Activated CD4-positive, CD25-positive, alpha-beta regulatory T cell treated with anti-CD3 and anti-CD28 coated beads, Interleukin-2, amount 50 U/mL, for 16 hours (primary cell): ENCODE results near the gene PACRG.

Source experiments
- DNase-seq: peaks from one replicate; pipeline ENCODE4 v3.0.0-alpha.2; 2020; ENCODE audit warnings: low read depth, low spot score

Gene PACRG

GRCh38 chr6:163241683-163242082 is 513.9 kb downstream of the PACRG start:
- DNase-seq: no peak

- DNase-seq: no peak
These were observed 515.3 kb downstream of the PACRG start for GRCh38 chr6:163243083-163243482.

GRCh38 chr6:163243692-163244589 is 516.2 kb downstream of the PACRG start:
- DNase-seq: no peak

GRCh38 chr6:163248051-163248450 is 520.3 kb downstream of the PACRG start:
- no peak for DNase-seq

- no peak for DNase-seq
These were observed 521.9 kb downstream of the PACRG start for GRCh38 chr6:163249651-163250101.

- DNase-seq: no peak
These were observed 522.3 kb downstream of the PACRG start for GRCh38 chr6:163250116-163250515.

DNA sequence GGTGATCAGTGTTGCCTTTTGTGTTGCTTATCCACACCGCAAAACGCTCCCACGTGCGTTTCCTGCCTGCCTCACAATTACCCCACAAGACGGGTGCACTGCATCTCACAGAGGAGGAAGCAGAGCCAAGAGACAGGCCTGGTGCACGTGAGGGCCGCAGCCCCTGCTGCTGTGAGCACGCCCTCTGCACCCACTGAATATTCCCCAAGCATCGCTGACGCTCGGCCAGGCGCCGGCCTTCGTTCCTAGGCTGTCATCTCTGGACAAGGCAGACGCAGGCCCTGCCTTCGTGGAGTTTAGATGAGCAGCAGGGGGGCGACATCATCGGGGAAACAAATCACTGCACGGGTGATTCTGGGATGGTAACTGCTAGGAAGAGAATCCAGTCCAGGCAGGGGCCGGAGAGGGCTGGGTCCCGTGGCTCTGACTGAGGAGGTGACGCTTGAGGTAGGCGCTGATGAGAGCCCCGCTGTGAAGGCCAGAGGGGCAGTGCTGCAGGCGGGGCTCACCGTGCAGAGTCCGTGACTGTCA is 524.4 kb downstream of the PACRG start:
- no peak for DNase-seq

DNA sequence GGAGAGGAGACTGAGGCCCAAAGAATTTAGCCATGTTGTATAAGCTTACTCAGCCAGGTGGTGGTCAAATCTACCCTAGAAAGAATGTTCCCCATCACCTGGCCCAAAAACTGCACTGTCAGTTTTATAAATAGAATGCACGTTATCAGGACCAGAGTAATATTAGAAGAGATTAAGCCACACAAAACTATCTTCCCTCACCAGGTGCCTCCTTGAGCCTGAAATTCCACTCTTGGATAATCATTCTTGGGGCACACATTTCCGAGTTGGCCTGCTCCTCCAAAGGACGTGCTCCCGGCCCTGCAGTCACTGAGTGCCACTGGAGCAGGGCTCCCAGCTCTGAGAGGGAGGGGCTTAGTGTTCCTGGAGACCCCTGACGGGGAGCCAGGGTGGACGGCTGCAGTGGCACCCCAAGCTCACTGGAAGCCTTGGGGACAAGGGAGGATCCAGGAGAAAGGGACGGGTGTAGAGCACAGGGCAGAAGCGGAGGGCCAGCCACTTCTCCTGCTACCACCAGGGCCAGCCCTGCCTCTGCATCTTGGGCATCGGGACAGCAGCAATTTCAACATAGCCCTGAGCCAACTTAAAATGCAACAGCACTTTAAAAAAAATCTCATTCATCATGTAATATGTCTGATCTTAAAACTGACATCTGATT is 525.9 kb downstream of the PACRG start:
- no peak for DNase-seq

- DNase-seq: no peak
These were observed 526.6 kb downstream of the PACRG start for GRCh38 chr6:163254341-163254835.

GRCh38 chr6:163255265-163255664 is 527.5 kb downstream of the PACRG start:
- no peak for DNase-seq

- DNase-seq: no peak
These were observed 531.9 kb downstream of the PACRG start for GRCh38 chr6:163259689-163260088.

DNA sequence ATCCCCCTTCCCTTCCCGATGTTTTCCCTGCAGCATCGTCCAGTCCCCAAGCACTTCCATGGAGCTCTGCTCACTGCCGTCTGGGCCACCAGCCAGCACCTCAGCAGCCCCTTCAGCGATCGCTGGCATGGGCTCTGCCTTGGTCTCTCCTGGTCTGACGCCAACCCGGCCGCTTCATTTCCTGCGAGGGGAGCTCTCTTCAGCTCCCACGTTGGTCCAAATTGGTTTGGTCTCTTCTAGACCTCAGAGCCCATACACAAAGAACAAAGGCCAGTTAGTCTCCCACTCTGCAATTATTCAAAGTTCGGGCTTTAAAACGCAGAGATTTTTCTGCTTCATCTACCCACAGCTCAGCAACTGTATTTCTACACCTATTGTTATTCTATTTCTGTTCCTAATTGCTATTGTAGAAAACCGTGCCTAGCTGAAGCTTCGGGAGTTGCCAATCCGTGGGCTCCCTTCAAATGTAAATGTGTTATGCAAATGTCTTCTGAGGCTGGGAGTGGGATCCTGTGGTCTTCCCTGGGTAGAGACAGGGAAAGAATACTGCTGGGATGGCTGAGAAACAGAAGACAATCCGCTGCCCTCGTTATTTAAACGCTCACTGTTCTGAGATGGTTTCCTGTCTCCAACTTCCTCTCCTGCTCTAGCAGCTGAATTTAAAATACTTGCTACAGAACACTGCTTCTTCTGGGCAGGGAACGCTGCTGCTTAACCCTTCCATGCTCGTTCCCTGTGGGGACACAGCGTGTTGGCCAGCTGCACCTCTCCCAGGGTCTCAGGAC is 532.5 kb downstream of the PACRG start:
- DNase-seq: no peak

GRCh38 chr6:163260911-163261310 is 533.1 kb downstream of the PACRG start:
- DNase-seq: no peak

DNA sequence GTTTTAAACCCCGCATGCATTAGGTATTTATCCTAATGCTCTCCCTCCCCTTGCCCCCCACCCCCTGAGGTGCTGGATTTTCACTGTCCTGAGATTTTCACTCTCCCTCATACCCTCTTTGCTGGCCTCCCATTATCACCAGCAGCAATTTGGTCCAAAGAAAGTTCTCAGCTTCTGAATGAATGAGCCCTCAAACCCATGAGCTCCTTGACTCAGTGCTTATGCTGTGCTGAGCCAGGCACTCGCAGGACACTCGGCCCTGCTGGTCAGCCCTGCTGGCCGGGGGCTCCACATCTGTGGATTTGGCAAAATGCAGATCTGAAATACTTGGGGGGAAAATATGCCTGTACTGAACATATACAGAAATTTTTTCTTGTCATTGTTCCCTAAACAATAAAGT is 533.6 kb downstream of the PACRG start:
- no peak for DNase-seq

GRCh38 chr6:163262080-163262479 is 534.3 kb downstream of the PACRG start:
- DNase-seq: no peak

GRCh38 chr6:163263196-163263595 is 535.4 kb downstream of the PACRG start:
- no peak for DNase-seq

DNA sequence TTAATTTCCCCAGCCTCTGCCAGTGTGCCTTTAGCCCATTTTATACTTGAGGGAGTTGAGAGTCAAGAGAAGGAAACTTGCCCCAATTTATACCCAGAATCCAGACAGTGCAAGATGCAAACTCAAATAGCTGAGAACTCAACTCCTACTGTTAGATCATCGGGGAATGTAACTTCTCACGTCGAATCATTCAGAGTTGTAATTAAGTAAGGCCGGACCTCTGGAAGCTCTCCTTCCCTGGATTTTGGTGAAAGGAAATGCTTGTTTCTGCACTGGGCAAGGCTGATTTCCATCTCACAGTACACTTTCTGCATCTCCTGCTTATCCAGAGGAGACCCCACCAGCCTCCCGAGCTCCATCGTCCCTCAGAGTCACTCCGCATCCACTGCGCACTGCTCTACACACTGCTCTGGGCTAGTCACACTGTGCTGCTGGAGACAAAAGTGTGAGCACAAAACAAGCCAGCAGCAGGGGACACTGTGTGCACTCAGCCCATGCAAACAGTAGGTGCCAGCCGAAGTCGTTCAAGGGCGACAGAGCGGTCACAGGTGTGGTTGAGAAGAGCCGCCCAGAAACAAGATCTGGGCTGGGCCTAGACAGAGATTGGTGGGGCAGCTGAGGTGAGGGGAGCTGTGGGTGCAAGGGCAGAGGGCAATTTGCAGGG is 536.4 kb downstream of the PACRG start:
- no peak for DNase-seq

DNA sequence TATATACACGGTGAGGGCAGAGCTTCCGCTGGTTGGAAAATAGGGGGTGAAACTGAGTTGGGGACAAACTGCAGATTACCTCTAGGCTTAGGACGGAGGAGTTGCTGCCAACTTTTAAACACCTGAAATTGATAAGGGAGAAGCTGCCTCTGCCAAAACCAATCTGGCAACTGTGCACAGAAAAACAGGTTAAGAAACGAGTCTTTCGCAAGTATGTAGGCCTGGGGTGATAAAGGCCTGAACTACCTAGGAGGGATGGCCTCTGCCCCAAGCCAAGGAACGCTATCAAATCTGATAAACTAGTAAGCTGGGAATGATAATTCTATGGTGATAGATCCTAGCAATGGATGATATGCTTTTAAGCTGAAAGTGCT is 536.9 kb downstream of the PACRG start:
- DNase-seq: no peak

DNA sequence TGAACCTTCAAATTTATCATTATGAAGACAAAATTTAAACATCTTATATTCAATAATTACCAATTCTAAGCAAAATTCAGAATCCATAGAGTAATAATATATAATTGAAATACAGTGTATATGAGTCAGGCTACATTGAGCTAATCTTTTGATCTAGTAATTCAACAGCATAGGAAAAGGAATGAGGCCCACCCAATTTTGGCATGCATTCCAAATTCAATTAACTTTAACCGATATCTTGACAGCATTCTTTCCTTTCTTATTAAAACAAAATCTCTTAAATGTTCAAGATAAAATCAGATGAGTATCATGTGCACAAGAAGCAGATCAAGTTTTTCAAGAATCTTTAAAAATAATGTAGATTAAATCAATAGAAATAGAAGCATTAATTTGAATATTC is 553.9 kb downstream of the PACRG start:
- no peak for DNase-seq

- no peak for DNase-seq
These were observed 554.9 kb downstream of the PACRG start for GRCh38 chr6:163282672-163283071.

GRCh38 chr6:163284151-163284550 is 556.4 kb downstream of the PACRG start:
- no peak for DNase-seq
